ENCODE measurements around the gene HOXA2.

Gene HOXA2

DNA sequence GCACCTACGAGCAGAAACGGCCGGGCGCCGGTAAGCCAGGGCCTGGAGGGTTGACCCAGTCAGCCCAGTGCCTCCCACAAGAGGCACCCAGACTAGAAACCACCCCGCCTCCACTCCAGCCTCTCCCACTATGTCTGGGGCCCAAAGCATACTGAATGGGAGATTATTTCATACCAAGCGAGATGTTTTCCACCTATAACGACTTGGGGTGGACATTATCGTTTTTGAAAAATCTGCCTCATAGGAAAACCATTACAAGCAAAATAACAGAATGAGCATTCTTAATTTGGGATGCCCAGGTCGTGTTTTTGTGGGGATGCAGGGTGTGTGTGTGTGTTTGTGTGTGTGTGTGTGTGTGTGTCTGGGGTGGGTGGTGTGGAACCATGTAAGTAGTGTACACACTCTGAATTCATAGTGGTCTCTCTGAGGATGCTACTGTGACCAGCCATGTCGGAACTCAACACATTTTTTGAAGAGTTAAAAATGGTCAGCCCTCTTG is 43.5 kb upstream of the HOXA2 start:
- DNase-seq (ENCODE audit: insufficient read length): no peak
- no peak for FAIRE-seq
- no peak for TF ChIP-seq POLR2AphosphoS5 (IDR thresholded peaks at IDR 0.05; ENCODE audit: low read depth, low read length)
- no peak for TF ChIP-seq TAF1 (IDR thresholded peaks at IDR 0.05; ENCODE audit: borderline replicate concordance, low read depth, low read length)
- TF ChIP-seq POLR2A (IDR thresholded peaks at IDR 0.05; ENCODE audit: low read depth, low read length): no peak

DNA sequence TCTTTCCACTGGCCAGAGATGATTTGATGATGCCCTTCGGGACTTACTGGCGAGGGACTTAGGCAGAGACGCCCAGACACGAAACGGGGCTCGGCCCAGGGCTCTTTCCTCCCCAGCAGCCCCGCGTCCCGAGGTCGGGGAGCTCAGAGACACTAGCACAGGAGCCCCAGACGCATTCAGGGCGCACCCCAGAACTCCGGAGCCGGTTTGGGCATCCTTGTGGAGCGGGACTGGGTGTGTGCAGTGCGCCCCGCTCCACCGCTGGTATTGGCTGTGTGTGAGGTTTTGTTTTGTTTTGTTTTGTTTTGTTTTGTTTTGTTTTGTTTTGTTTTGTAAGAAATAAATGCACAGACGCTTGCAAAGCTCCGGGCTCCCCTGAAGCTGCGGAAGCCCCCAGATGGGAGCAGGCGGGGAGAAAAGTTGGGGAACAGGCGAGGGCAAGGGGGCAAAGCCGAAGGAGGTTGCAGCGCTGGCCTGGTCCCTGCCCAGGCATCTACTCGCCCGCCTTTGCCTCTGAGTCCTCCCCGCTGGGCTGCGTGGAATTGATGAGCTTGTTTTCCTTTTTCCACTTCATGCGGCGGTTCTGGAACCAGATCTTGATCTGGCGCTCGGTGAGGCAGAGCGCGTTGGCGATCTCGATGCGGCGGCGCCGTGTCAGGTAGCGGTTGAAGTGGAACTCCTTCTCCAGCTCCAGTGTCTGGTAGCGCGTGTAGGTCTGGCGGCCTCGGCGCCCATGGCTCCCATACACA is 42.9 kb upstream of the HOXA2 start:
- TF ChIP-seq POLR2AphosphoS5 (IDR thresholded peaks at IDR 0.05; ENCODE audit: low read depth, low read length) (no peak), TAF1 (IDR thresholded peaks at IDR 0.05; ENCODE audit: borderline replicate concordance, low read depth, low read length) (no peak), POLR2A (IDR thresholded peaks at IDR 0.05; ENCODE audit: low read depth, low read length) (no peak)
- FAIRE-seq: no peak

DNA sequence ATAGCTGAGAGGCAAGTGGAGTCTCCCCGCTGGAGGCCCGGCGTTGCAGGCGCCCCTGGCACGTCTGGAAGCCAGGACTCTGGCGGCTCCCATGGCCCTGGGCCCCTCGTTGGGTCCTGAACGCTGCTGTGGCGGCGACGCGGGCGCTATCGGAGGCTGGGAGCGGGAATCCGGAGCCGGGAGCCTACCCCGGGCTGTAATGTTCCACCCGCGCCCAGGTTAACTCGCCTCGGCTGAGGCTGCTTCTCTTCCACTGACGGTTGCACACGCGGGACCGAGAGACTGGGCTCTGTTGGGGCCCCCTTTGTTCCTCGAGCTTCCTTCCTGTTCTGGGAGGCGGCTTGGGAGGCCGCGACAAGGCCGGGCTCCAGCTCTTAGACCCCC is 42.3 kb upstream of the HOXA2 start:
- DNase-seq (ENCODE audit: insufficient read length) (no peak), FAIRE-seq (no peak)
- TF ChIP-seq POLR2AphosphoS5 (IDR thresholded peaks at IDR 0.05; ENCODE audit: low read depth, low read length) (no peak), TAF1 (IDR thresholded peaks at IDR 0.05; ENCODE audit: borderline replicate concordance, low read depth, low read length) (no peak)

More for the DNA sequence above, 42.9 kb upstream of the HOXA2 start:
- DNase-seq (ENCODE audit: insufficient read length): no peak

DNA sequence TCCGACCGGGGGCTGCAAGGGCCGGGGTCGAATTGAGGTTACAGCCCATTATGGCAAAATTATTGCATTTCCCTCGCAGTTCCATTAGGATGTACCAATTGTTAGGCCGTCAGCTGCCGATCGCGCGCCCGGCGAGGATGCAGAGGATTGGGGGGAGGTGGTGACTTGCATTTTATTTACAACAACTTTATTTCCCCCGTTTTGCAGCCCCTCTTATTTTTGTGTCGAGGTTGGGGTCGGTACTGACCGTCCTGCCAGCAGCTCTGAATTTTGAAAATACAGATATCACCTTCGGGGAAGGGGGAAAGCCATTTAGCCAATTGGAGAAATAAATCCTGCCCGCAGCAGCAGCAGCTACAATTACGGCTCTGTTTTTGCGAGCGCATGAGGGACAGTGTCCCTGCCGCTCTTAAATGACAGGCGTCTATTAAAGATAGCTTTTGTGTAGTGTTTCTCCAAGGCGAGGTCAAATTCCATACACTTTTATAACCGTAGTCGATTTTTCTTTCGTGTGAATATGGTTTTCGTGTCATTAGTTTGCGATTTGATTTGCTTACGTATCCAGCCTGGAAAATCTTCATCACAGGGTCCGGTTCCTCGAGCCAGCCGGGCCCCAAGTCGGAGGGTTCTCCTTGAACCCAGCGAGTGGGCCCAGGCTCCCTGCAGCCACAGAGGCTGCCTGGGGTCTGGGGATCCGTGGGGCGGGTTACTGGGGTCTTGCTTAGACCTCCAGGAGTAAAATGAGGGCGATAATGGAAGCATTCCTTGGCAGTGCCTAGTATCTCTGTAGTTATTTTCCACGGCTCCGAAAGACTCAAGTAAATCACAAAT is 41.7 kb upstream of the HOXA2 start:
- FAIRE-seq (no peak), DNase-seq (ENCODE audit: insufficient read length) (no peak)
- TF ChIP-seq TAF1 (IDR thresholded peaks at IDR 0.05; ENCODE audit: borderline replicate concordance, low read depth, low read length): no peak
- TF ChIP-seq POLR2A (IDR thresholded peaks at IDR 0.05; ENCODE audit: low read depth, low read length): no peak
- TF ChIP-seq POLR2AphosphoS5 (IDR thresholded peaks at IDR 0.05; ENCODE audit: low read depth, low read length): no peak

DNA sequence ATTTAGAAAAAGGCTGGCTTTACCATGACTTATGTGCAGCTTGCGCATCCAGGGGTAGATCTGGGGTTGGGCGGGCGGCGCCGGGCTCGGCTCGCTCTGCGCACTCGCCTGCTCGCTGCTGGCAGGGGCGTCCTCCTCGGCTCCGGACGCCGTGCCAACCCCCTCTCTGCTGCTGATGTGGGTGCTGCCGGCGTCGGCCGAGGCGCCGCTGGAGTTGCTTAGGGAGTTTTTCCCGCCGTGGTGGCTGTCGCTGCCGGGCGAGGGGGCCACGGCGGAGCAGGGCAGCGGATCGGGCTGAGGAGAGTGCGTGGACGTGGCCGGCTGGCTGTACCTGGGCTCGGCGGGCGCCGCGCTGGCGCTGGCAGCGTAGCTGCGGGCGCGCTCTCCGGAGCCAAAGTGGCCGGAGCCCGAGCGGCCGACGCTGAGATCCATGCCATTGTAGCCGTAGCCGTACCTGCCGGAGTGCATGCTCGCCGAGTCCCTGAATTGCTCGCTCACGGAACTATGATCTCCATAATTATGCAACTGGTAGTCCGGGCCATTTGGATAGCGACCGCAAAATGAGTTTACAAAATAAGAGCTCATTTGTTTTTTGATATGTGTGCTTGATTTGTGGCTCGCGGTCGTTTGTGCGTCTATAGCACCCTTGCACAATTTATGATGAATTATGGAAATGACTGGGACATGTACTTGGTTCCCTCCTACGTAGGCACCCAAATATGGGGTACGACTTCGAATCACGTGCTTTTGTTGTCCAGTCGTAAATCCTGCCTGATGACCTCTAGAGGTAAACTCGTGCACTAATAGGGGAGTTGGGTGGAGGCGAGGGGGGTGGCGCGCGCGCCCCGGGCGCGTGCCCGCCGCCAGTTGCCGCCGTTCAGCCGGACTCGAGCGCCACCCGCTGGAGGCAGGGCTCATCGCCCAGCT is 40.8 kb upstream of the HOXA2 start, which contains the start of gene HOXA5:
Gene HOXA5, minus strand, starts transcription at position 659 of the 927 bp plus-strand sequence. Its CDS starts 74 bp downstream, at position 585.
- FAIRE-seq: no peak
- TF ChIP-seq TAF1 (IDR thresholded peaks at IDR 0.05; ENCODE audit: borderline replicate concordance, low read depth, low read length): no peak
- no peak for TF ChIP-seq POLR2AphosphoS5 (IDR thresholded peaks at IDR 0.05; ENCODE audit: low read depth, low read length)
- TF ChIP-seq POLR2A (IDR thresholded peaks at IDR 0.05; ENCODE audit: low read depth, low read length): no peak
- DNase-seq (ENCODE audit: insufficient read length): no peak

DNA sequence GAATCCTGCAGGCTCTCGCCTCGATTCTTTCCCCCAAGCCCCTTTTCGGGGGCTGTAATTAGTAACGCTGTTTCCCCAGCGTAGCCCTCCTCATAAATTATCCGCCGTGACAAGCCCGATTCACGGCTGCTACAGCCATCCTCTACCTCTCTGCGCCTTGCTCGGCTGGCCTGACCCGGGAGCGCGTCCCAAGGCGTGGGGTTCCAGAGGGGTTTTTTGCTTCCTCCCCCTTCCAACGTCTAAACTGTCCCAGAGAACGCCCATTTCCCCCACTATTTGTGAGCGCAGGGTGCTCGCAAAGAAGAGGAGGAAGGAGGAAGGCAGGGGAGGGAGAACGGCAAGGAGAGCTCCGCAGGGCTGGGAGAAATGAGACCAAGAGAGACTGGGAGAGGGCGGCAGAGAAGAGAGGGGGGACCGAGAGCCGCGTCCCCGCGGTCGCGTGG is 40.1 kb upstream of the HOXA2 start:
- no peak for FAIRE-seq
- no peak for DNase-seq (ENCODE audit: insufficient read length)
- TF ChIP-seq POLR2A (IDR thresholded peaks at IDR 0.05; ENCODE audit: low read depth, low read length): no peak
- TF ChIP-seq TAF1 (IDR thresholded peaks at IDR 0.05; ENCODE audit: borderline replicate concordance, low read depth, low read length): no peak
- TF ChIP-seq POLR2AphosphoS5 (IDR thresholded peaks at IDR 0.05; ENCODE audit: low read depth, low read length): no peak

DNA sequence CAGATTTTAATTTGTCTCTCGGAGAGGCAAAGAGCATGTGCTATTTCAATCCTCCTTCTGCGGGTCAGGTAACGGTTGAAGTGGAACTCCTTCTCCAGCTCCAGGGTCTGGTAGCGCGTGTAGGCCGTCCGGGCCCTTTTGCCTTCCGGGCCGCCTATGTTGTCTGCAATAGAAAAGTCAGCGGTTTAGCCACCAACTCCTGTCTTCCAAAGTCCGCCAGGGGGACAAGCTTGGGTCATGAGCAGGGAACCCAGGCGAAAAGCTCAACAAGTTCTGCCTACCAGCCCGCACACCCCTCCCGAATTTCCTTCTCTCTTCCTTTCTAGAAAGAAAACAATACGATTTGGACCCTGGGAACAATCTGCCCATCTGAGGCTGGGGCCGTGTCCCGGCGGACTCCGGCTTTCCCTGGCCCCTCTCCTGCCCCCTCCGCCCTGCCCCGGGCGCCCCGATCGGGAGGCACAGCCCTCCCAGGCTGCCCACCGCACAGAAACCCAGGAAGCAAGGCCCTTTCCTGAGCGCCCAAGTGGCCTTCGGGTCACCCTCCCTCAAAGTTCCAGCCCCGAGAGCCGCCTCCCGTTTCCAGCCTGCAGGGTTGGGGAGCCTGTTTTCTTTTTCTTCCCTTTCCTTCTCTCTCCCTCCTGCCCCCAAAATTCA is 39.6 kb upstream of the HOXA2 start:
- no peak for FAIRE-seq
- no peak for TF ChIP-seq POLR2AphosphoS5 (IDR thresholded peaks at IDR 0.05; ENCODE audit: low read depth, low read length)
- TF ChIP-seq TAF1 (IDR thresholded peaks at IDR 0.05; ENCODE audit: borderline replicate concordance, low read depth, low read length): no peak
- TF ChIP-seq POLR2A (IDR thresholded peaks at IDR 0.05; ENCODE audit: low read depth, low read length): no peak
- no peak for DNase-seq (ENCODE audit: insufficient read length)

DNA sequence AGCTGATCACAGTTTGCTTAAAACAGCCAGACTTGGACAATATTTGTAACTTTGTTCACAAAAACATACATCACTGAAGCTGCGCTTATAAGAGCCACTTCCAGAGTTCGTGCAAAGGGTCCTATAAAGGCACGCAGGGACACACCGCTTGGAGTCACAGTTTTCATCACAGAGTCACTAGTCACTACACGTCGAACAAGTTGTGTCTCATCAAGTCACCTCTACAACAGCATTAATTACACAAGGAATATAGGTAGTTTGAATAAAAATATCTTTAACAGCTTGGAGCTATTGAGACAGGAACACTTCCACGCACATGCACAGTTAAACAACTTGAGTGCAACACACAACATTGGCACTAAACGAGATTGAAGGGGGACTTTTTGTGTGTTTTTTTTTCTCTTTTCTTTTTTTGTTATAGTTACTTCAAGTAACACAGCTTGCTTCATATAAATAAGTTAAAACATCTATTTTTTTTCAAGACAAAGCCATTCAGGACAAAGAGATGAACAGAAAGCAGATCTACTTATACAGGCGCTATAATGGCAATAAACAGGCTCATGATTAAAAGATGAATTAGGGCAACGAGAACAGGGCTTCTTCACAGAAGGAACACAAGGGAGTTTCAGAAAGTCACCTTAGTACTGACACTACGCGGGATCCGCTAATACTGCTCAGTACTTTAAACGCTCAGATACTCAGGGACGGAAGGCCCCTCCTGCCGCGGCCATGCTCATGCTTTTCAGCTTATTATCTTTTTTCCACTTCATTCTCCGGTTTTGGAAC is 38.8 kb upstream of the HOXA2 start:
- TF ChIP-seq POLR2A (IDR thresholded peaks at IDR 0.05; ENCODE audit: low read depth, low read length): no peak
- TF ChIP-seq TAF1 (IDR thresholded peaks at IDR 0.05; ENCODE audit: borderline replicate concordance, low read depth, low read length): no peak
- TF ChIP-seq POLR2AphosphoS5 (IDR thresholded peaks at IDR 0.05; ENCODE audit: low read depth, low read length): no peak
- no peak for FAIRE-seq
- DNase-seq (ENCODE audit: insufficient read length): no peak

DNA sequence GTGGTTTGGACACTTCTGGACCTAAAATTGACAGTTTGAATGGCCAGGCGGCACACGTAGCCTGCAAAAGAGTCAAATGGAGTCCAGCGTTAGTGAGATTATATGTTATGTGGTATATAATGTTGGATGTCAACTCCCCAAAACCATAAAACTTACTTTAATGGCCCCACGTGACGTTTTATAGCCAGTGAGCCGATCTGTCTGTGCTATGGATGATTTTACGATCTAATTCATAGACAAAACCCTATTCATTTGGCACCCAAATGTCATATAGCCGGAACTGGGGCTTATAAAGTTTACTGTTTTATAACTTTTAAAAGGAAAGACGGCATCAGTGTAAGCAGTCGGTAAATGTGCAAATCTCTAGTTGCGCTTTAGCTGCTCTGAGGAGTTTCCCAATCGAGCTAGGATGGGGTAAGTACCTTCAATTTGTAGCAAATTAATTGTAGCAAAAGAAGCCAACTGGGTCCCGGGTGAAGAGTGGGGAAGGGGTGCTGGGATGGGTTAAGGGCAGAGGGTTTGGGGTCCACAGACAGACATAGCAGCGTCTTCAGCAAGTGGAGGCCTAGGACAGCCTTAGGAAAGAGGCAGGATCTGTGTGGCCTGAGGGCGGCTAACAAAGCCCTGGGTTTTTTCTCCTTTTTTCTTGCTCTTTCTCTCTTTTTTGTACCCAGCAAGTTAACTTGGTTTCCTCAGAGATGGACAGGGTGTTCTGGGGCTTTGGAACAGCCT is 37.8 kb upstream of the HOXA2 start:
- no peak for FAIRE-seq
- DNase-seq (ENCODE audit: insufficient read length): no peak
- no peak for TF ChIP-seq POLR2A (IDR thresholded peaks at IDR 0.05; ENCODE audit: low read depth, low read length)
- TF ChIP-seq POLR2AphosphoS5 (IDR thresholded peaks at IDR 0.05; ENCODE audit: low read depth, low read length): no peak
- no peak for TF ChIP-seq TAF1 (IDR thresholded peaks at IDR 0.05; ENCODE audit: borderline replicate concordance, low read depth, low read length)

Data from GM12892 (cell line).